Endothelial cell of hepatic sinusoid (primary cell): Measurements from ENCODE around the gene HINT2.

Source experiments
- in situ Hi-C: cut with HindIII; loops from 2 replicates; pipeline ENCODE4 v1.10.0; 2017; ENCODE audit warnings: low sequenced_read_pairs

Gene HINT2

GRCh38 chr9:35842020-35842745 lies 27.3 kb upstream of the HINT2 start:
- in situ Hi-C loops: no loop called here

GRCh38 chr9:35841645-35841900 lies 26.7 kb upstream of the HINT2 start:
- in situ Hi-C loops: no loop called here

- in situ Hi-C loops: no loop called here
Measured at GRCh38 chr9:35840881-35841644, 26.2 kb upstream of the HINT2 start.

- in situ Hi-C loops: no loop called here
Measured at GRCh38 chr9:35839926-35840325, 25.1 kb upstream of the HINT2 start.

GRCh38 chr9:35836595-35836994 lies 21.8 kb upstream of the HINT2 start:
- in situ Hi-C loops: no loop called here

GRCh38 chr9:35835766-35836165 lies 20.9 kb upstream of the HINT2 start:
- in situ Hi-C loops: no loop called here

DNA sequence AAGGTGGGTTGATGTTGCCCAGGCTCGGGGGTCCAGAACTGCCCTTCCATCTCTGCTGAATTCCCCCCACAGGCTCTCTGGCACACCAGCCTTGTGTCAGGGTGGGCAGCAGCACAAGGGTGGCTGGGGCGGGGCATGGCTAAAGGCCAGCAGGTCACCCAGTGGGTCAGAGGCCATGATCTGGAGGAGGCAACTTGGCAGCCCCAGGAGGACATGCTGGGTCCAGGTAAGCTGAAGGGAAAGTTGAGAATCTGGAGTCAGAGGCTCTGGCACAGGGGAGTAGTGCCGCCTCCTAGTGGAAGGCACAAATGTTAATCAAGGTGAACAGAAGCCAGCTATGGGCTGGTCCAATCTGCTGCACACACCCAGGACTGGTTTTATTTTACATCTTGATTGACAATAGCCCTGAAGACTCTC lies 20.4 kb upstream of the HINT2 start:
- in situ Hi-C loops: no loop called here

- in situ Hi-C loops: no loop called here
Measured at GRCh38 chr9:35834260-35835215, 19.7 kb upstream of the HINT2 start.

DNA sequence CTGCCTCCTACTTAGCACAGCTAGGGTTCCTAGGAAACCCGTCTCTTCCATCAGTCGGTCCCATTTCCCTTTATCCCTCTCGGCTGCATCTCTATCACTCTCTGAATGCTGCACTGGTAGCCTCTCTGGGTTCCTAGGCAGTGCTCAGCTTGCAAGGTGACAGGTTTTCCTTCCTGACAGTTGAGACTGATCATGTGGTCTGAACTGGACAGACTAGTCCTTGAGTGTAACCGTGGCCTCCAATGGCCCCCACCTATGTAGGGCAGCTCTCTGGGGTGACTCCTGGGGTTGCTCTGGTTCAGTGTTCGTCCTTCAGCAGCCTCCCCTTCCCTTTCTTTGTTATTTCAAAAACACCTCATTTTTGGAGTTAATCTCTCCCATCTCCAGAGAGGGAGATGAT lies 18.0 kb upstream of the HINT2 start:
- in situ Hi-C loops: no loop called here

DNA sequence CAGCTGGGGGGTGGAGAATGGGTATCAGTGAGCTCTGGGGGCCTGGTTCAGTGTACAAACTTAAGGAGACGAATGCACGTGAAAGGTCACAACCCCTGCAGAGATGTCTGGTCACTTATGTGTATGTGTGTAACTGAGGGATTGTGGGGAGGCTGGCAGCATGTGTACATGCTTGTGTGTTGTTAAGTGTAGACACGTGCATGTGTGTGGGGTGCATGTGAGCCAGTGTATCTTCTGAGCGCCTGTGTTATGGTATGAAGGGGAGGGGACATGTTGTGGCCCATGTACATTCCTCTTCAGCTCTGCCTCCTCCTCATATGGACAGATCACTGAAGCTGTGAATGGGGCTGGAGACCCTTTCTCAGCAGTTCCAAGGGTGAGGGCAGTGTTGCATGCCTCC lies 16.2 kb upstream of the HINT2 start:
- in situ Hi-C loops: no loop called here

DNA sequence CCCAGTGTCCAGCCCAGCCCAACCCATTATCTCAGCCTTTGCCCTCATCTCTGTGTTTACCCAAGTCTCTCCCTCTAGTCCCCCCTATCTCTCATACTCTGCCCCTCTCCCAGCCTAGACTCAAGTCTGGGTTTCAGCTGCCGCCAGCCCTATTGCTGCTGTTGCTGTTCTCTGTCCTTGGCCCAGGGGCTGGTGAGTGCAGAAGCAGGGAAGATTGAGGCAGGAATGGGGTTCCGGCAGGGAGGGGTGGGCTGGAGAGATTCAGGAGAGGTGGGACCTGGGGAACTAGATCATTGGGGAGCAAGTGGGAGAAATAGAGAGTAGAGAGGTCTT lies 14.9 kb upstream of the HINT2 start:
- in situ Hi-C loops: loop anchor here (5.0 kb wide), 2 partner anchors 38 to 82 kb away; partner anchors contain the start of genes GBA2 and RGP1

- in situ Hi-C loops: loop anchor here (5.0 kb wide), 2 partner anchors 38 to 82 kb away; partner anchors contain the start of genes GBA2 and RGP1
Measured at GRCh38 chr9:35829084-35829763, 14.4 kb upstream of the HINT2 start, which contains the start of gene TMEM8B. Gene TMEM8B (plus strand): TSS chr9:35829228. CDS start chr9:35829448, 220 bp downstream.

GRCh38 chr9:35828716-35829083 lies 13.9 kb upstream of the HINT2 start, which contains the start of gene FAM221B:
Gene FAM221B (minus strand): TSS chr9:35828732. CDS start chr9:35826161, 2,571 bp downstream.
- in situ Hi-C loops: loop anchor here (5.0 kb wide), 2 partner anchors 39 to 81 kb away; partner anchors contain the start of genes GBA2 and RGP1

DNA sequence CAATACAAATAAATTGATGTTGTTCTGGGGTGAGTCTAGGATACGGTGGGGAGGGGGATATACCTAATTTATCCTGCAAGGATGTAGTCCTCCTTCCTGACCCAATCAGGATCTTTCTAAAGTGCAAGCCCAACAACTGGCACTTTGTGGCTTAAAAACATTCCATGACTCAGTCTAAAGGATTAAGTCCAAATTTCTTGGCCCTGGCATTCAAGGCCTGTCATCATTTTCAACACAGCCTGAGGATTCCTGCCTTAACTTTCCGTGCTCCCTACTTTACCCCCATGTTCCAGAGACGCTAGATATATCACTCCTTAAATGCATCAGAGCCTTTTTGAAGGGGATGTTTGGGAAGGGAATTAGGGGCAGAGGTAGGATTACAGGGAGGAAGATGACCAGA lies 12.6 kb upstream of the HINT2 start:
- in situ Hi-C loops: loop anchor here (5.0 kb wide), 2 partner anchors 40 to 80 kb away; partner anchors contain the start of genes GBA2 and RGP1

DNA sequence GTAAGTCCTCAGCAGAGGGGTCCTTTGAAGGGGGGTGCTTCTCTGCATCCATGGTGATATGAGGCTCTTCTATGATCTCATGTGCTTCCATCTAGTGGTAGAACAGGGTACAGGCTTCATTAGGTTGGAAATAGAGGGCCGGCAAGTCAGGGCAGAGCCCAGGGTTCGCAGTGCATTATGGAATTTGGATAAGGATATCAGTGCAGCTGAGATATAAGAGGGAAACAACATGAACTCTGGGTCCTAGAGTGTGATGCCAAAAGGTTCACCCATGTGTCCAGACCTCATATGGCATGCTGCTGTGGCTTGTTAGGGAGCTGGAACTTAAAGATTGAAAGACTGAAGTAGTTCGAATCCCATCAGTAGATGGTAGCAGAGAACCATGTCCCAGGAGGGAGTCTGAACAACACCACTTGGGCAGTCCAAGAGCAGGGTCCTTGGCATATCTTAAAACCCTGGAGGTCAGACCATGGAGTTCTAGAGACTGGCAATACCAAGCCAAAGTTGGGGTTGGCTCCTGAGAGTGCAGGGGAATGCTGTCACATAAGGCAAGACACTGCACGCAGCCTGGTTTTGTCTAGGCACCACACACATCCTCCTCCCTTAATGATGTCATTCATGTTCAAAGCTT lies 11.3 kb upstream of the HINT2 start:
- in situ Hi-C loops: loop anchor here (5.0 kb wide), 2 partner anchors 41 to 79 kb away; partner anchors contain the start of genes GBA2 and RGP1

DNA sequence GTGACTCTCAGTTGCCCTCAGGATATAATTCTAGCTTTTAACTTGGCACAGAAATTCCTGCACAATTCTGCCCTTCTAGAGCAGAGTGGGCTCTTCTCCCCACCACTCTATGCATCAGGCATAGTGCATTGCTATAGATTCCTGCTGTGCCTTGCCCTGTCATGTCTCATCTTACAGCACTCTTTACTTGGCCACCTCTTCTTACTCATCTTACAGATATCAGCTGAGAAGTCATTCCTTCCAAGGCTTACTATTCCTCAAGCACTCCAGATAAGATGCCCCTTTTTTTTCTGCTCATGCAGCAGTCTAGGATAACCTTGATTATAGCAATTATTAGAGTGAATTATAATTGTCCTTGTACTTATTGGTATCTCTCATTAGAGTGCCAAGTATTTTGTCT lies 8.1 kb upstream of the HINT2 start:
- in situ Hi-C loops: no loop called here

- in situ Hi-C loops: no loop called here
Measured at GRCh38 chr9:35820076-35820475, 5.2 kb upstream of the HINT2 start.

GRCh38 chr9:35818341-35818740 lies 3.5 kb upstream of the HINT2 start:
- in situ Hi-C loops: no loop called here

DNA sequence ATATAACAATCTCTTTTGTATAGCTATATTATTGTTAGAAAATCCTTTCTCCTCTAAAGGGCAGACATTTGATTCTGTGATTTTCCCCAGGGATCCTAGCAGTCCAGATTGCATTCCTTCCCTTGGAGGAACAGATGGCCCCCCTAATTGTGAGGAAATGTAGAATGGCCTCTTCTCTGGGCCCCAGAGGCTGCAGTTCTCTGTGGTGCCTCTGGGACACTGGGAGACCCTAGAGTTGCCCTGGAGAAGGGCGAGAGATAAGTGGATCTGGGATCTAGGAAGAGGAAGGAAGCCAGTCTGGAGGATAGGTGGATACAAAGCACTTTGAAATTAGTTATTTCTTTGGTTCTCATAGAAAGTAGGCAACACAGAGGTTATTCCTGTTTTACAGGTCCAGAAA lies 1.9 kb upstream of the HINT2 start:
- in situ Hi-C loops: no loop called here
